ENCODE measurements around the gene CCDC78. TPM values are rescaled to one million over a fixed set of nuclear protein-coding genes. Genes with fewer than 3 reads are reported as not detected.

CCDC78 gene
- total and polyA plus RNA-seq, 2 experiments from 2014 or later, result 10.5 to 12.6 TPM

GRCh38 chr16:730666-731509, 4.6 kb upstream of the CCDC78 start:
- H3K79me2 ChIP-seq (replicated peaks; ENCODE audit: insufficient read depth), result no peaks in the 10 kb centered on the region
- TF ChIP-seq CTCF (conservative IDR thresholded peaks at IDR 0.05; ENCODE audit: low read depth in 2 of 2) (no peak), EZH2phosphoT487 (IDR thresholded peaks at IDR 0.05; ENCODE audit: unreplicated experiment) (no peak), CREB1 (CRISPR knock-in tag; IDR thresholded peaks at IDR 0.05; ENCODE audit: low read depth) (no peak), NANOG (IDR thresholded peaks at IDR 0.05; ENCODE audit: borderline replicate concordance) (no peak), ZNF114 (CRISPR knock-in tag; IDR thresholded peaks at IDR 0.05) (no peak)
- TF ChIP-seq, protein P1, sequence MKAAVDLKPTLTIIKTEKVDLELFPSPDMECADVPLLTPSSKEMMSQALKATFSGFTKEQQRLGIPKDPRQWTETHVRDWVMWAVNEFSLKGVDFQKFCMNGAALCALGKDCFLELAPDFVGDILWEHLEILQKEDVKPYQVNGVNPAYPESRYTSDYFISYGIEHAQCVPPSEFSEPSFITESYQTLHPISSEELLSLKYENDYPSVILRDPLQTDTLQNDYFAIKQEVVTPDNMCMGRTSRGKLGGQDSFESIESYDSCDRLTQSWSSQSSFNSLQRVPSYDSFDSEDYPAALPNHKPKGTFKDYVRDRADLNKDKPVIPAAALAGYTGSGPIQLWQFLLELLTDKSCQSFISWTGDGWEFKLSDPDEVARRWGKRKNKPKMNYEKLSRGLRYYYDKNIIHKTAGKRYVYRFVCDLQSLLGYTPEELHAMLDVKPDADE (IDR thresholded peaks at IDR 0.05), result no peak
- DNase-seq (ENCODE audit: low spot score) (no peak), ATAC-seq (no peak)
- H3K36me3 ChIP-seq (ENCODE audit: insufficient read depth), result no peaks in the 10 kb centered on the region; the same call in 1 of the 2 replicates
- H3F3A ChIP-seq (replicated peaks; ENCODE audit: low read depth), result peaks cover 10% of the 10 kb centered on the region
- no peak overlapping the region for H3K27ac ChIP-seq (ENCODE audit: low read depth)
- Mint-ChIP-seq H3K9me3 (no peaks in the 10 kb centered on the region), H3K4me3 (no peak overlapping the region), H3K36me3 (ENCODE audit: low read depth) (peaks cover 18% of the 10 kb centered on the region), H3K4me1 (no peaks in the 10 kb centered on the region; the same call in 2 of the 3 replicates), H3K27ac (no peak overlapping the region), H3K27me3 (ENCODE audit: insufficient read depth, low read depth, poor library complexity) (peaks cover 19% of the 10 kb centered on the region)
- H3K4me2 ChIP-seq, result no peak overlapping the region
- H4K20me1 ChIP-seq (replicated peaks; ENCODE audit: insufficient read depth), result no peaks in the 10 kb centered on the region
- H2AFZ ChIP-seq, result no peak overlapping the region
- H3K9me2 ChIP-seq (ENCODE audit: insufficient read depth), result no peaks in the 10 kb centered on the region
- no peaks in the 10 kb centered on the region for H3K4me1 ChIP-seq (ENCODE audit: insufficient read depth)
- peaks cover 6% of the 10 kb centered on the region; the same call in 1 of the 2 replicates for H3K27me3 ChIP-seq (ENCODE audit: insufficient read depth)
- no peak overlapping the region for H3K4me3 ChIP-seq

DNA sequence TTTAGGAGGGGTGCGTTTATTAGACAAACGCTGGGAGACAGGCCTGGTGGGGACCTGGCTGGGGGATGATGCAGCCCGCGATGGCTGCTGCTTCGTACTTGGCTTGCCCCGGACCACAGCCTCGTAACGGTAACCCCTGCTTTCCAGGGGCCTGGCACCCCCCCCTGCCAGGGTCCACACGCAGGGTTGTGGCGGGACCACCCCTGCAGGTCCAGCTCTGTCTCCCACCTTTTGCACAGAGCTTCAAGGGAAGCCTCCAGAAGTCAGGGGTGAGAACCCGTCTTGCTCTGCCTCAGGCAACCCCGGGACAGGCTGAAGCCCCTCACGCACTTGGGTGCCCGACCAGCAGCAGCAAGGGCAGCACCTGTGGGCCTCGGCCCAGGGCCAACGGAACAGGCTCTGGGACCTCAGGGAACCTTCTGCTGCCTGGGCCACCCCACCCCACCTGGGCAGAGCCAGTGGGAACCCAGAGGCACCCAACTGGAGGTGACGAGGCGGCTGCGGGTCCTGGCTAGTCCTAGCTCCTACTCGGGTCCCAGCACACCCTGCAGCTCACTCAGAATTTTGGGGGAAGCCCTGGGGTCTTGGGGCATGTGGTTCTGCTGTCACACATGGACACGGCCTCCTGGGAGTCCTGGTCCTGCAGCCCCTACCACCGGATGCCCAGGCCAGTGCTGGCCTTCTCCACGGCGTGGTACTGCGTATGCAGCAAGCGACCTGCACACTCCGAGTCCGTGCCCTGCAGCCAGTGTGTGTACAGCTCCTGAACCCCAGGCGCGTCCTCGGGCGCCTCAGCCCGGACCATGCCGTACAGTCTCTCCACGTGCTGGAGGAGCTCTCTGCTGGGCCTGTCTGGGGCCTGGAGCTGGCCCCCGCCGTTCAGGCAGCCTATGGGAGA, 3.8 kb upstream of the CCDC78 start:
- no peak for ATAC-seq
- Histone ChIP-seq H4K20me1 (replicated peaks; ENCODE audit: insufficient read depth) (no peaks in the 10 kb centered on the region), H2AFZ (no peak overlapping the region), H3K4me2 (no peak overlapping the region), H3K36me3 (ENCODE audit: insufficient read depth) (no peaks in the 10 kb centered on the region), H3K4me3 (no peak overlapping the region), H3K27me3 (ENCODE audit: insufficient read depth) (peaks cover 13% of the 10 kb centered on the region; the same call in 1 of the 2 replicates), H3K9me2 (ENCODE audit: insufficient read depth) (no peaks in the 10 kb centered on the region), H3F3A (replicated peaks; ENCODE audit: low read depth) (peaks cover 15% of the 10 kb centered on the region), H3K79me2 (replicated peaks; ENCODE audit: insufficient read depth) (no peaks in the 10 kb centered on the region), H3K4me1 (ENCODE audit: insufficient read depth) (no peaks in the 10 kb centered on the region), H3K27ac (ENCODE audit: low read depth) (no peak overlapping the region)
- Mint-ChIP-seq H3K27ac (no peak overlapping the region), H3K4me1 (no peaks in the 10 kb centered on the region), H3K36me3 (ENCODE audit: low read depth) (peaks cover 11% of the 10 kb centered on the region), H3K9me3 (no peaks in the 10 kb centered on the region), H3K27me3 (ENCODE audit: insufficient read depth, low read depth, poor library complexity) (peaks cover 21% of the 10 kb centered on the region), H3K4me3 (no peak overlapping the region; the same call in 2 of the 3 replicates)
- no peak for TF ChIP-seq REST (IDR thresholded peaks at IDR 0.05; ENCODE audit: unreplicated experiment)
- TF ChIP-seq POLR2AphosphoS5 (IDR thresholded peaks at IDR 0.05; ENCODE audit: low read depth), result peak; percentile 16; the same call in 1 of the 2 replicates
- DNase-seq (ENCODE audit: low spot score), result no peak

All from GM23338 (cell line).